Neutrophil (primary cell): ENCODE data around the gene PRELP.

Experiments
- H3K27ac ChIP-seq: fragments of 200-600 bp; sonication (generic); 2 replicates; pipeline ENCODE4 v1.5.1; 2016; ENCODE audit warnings: mild to moderate bottlenecking, moderate library complexity
- H3K27me3 ChIP-seq: fragments of 200-600 bp; sonication (generic); 2 replicates; pipeline ENCODE4 v1.6.0; 2016; ENCODE audit warnings: mild to moderate bottlenecking
- H3K36me3 ChIP-seq: fragments of 200-600 bp; sonication (generic); 2 replicates; pipeline ENCODE4 v1.5.1; 2017
- H3K4me1 ChIP-seq, 2 experiments: fragments of 200-600 bp in 1 of 2; sonication (generic) in 1 of 2; 1 replicate in 1 of 2; 2 replicates in 1 of 2; pipeline versions ENCODE4 v1.5.1 to v1.6.1; 2013 to 2016; ENCODE audit warnings: low read depth in 1 of 2, low read length in 1 of 2, mild to moderate bottlenecking in 1 of 2, moderate library complexity in 1 of 2; ENCODE audit not compliant: control insufficient read depth in 1 of 2, insufficient read depth in 1 of 2
- H3K4me3 ChIP-seq, 2 experiments: fragments of 200-600 bp in 1 of 2; sonication (generic) in 1 of 2; 1 replicate in 1 of 2; 2 replicates in 1 of 2; pipeline ENCODE4 v1.5.1; 2013 to 2016; ENCODE audit warnings: low read depth in 1 of 2, low read length in 1 of 2, mild to moderate bottlenecking in 1 of 2, moderate library complexity in 1 of 2
- H3K9me3 ChIP-seq: fragments of 200-600 bp; sonication (generic); 2 replicates; pipeline ENCODE4 v1.5.1; 2016
- CTCF ChIP-seq: fragments of 200-600 bp; sonication (generic); IDR thresholded peaks from 2 replicates; pipeline ENCODE4 v1.5.1; 2016; ENCODE audit warnings: antibody characterized with exemption

Gene PRELP

GRCh38 chr1:203486618-203487370 is 11.2 kb downstream of the PRELP start:
- Histone ChIP-seq H3K4me1 (peaks cover 28 to 30% of the 10 kb centered on the region in 2 experiments), H3K36me3 (no peaks in the 10 kb centered on the region), H3K27me3 (no peaks in the 10 kb centered on the region), H3K9me3 (no peaks in the 10 kb centered on the region), H3K27ac (no peak overlapping the region), H3K4me3 (no peak overlapping the region)
- no peak for TF ChIP-seq CTCF

GRCh38 chr1:203488539-203488938 is 12.9 kb downstream of the PRELP start:
- no peaks in the 10 kb centered on the region for H3K36me3 ChIP-seq
- peaks cover 28 to 30% of the 10 kb centered on the region in 2 experiments for H3K4me1 ChIP-seq
- H3K9me3 ChIP-seq: no peaks in the 10 kb centered on the region
- no peak overlapping the region for H3K27ac ChIP-seq
- H3K27me3 ChIP-seq: no peaks in the 10 kb centered on the region
- no peak for TF ChIP-seq CTCF
- H3K4me3 ChIP-seq: no peak overlapping the region

- TF ChIP-seq CTCF: no peak
- Histone ChIP-seq H3K4me1 (peaks cover 28 to 30% of the 10 kb centered on the region in 2 experiments), H3K27me3 (no peaks in the 10 kb centered on the region)
Observed at GRCh38 chr1:203490607-203491006, 15.0 kb downstream of the PRELP start.

GRCh38 chr1:203491664-203492063 is 16.1 kb downstream of the PRELP start:
- no peaks in the 10 kb centered on the region for H3K36me3 ChIP-seq

More at GRCh38 chr1:203490607-203491006, 15.0 kb downstream of the PRELP start:
- Histone ChIP-seq H3K4me3 (no peak overlapping the region), H3K9me3 (no peaks in the 10 kb centered on the region), H3K27ac (no peak overlapping the region), H3K36me3 (no peaks in the 10 kb centered on the region)

GRCh38 chr1:203492082-203492747 is 16.6 kb downstream of the PRELP start:
- TF ChIP-seq CTCF: no peak
- Histone ChIP-seq H3K27ac (no peak overlapping the region), H3K36me3 (no peaks in the 10 kb centered on the region), H3K27me3 (no peaks in the 10 kb centered on the region), H3K4me3 (no peak overlapping the region), H3K4me1 (peaks cover 28 to 30% of the 10 kb centered on the region in 2 experiments), H3K9me3 (no peaks in the 10 kb centered on the region)

More at GRCh38 chr1:203491664-203492063, 16.1 kb downstream of the PRELP start:
- Histone ChIP-seq H3K4me3 (no peak overlapping the region), H3K4me1 (peaks cover 28 to 30% of the 10 kb centered on the region in 2 experiments), H3K27ac (no peak overlapping the region), H3K27me3 (no peaks in the 10 kb centered on the region), H3K9me3 (no peaks in the 10 kb centered on the region)
- no peak for TF ChIP-seq CTCF
